CD4-positive, alpha-beta T cell treated with Interleukin-21 for 1 hour (primary cell): ENCODE data around the gene ZNF329.
"Not testable (repeated sequence)": the region's sequence is repeated elsewhere in the genome, so short reads cannot be mapped to it uniquely, and the experiment has no call there.

Experiments
- DNase-seq: peaks from one replicate; pipeline ENCODE4 v3.0.0-alpha.2; 2020

The ZNF329 gene

DNA sequence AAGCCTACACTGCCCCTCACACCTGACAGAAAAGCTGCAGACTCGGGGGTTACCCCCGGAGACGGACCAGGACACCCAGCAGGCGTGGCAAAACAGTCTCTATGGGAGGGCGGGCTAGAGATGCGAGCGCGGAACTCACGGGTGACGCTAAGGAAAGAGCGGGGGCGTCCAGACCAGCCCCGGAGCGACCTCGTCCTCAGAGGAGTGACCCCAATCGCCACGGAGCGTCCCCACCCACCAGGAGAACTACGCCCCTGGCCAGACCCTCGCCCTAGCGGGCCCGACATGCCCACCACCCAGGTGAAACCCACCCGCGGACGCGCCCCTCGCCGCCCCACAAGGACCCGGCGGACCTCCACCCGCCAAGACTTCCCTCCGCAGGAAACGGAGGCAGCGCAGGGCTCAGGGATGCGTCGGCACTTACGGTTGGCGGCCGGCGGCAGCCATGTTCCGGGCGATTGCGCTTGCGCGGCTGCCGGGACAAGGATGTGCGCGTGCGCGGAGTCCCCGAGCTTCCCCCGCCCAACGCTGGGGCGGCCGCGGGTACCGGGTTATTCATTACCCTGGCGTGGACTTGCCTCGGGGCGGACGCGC is at the start of gene ZNF329:
Gene ZNF329 (minus strand): TSS at position 462 of the 594 bp plus-strand sequence. CDS start 21,286 bp downstream, outside the sequence.
- DNase-seq = peak; percentile 92

DNA sequence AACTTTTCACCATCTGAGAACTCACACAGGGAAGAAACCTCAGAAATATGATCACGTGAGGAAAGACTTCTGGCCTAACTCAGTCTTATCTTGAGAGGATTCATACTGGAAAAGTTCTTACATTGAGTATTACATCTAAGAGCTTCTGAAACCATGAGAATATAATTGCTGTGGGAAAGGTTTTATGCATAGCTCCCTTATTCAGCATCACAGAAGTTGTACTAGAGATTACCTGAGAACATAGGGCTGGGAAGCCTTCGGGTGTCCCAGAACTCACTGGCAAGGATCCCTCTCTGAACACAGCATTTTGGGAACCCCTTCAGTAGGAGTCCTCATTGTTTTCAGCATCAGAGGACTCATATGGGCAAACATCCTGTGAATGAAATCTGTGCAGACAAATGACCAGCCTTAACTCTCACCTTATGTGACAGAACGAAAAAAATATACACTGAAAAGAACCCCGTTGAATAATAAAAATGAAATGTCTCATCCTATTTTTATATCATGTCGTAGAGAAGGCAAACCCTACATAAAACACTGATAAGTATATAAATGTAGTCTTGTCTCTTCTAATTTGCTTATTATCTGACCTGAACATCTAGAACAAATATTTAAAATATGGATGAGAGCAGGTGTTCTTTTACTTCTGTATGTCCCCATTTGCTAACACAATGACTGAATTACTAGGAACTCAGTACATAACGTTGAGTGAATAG is 46.5 kb upstream of the ZNF329 start:
- peak; percentile 15 for DNase-seq

DNA sequence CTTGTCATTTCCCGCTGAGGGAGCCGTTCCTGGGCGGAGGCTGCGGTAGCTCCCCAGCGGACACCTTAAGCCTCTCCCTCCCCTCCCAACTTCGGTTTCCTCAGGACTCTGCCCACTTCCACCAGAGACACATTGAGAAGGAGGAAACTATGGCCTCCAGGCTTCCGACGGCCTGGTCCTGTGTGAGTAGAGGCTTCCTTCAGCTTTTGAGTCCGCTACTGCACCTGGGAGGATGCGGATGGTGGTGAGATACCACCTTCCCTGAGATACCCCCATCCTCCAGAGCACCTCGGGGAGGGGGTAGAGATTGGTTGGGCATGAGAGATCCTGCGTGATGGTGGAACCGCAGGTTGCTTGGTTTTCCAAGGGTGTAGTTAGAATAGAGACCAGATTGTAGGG is 33.2 kb upstream of the ZNF329 start:
- peak; percentile 74 for DNase-seq

DNA sequence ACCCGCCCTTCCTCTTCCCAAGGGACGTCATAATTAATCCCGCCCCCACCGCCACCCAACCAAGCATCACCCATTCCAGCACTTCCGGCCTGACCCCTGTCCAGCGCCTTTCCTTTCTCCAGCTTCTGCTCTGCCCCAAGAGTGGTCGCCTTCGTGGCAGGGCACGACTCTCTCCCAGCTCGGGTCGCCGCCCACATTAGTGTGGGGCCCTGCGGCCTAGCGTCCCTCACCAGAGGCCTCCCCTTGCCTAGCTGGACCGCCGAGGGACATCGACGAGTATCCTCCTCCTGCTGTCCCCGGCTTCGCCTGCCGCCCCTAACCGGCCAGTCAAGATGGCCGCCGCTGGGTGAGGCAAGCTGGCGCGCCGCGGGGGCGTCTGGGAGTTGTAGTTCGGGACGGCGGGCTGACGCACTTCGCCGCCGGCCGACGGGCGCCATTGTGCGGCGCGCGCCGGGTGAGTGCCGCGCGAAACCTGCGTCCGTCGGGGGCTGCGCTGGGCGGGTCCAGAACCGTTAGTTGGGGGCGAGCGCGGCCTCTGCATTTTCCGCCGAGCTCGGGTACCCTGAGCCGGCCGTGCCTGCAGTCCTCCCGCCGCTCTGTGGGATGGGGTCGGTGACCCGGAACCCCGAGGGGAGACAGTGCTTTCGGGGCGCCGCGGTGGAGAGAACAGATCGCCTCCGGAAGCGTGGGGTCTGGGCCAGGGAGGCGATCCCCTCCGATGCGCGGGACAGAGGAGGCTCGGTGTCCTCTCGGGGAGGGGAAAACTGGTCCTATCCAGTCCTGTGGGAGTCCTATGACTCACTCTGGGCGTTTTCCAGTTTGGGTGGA is 32.6 kb upstream of the ZNF329 start, which contains the start of gene ZNF274:
Gene ZNF274 (plus strand): TSS at position 73 of the 828 bp plus-strand sequence. CDS start 905 bp downstream, outside the sequence.
- peak; percentile 95 for DNase-seq

DNA sequence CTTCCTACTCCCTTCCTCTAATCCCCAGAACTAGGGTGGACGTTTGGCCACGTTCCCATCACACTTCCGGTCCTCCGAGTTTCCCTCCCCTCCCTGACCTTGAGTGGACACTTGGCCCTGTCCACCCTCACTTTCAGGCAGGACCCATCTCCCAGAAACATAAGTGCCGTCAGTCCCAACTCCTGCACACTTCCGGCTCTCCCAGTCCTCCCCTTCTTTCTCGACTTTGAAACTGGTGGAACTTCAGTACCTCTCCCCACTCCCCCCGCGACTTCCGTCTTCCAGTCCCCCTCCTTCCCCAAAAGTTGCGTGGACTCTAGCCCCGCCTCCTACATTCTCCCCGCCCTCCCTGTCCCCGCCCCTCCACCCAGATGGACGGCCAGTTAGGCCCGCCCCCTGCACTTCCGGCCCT is 32.0 kb upstream of the ZNF329 start:
- DNase-seq = peak; percentile 92

DNA sequence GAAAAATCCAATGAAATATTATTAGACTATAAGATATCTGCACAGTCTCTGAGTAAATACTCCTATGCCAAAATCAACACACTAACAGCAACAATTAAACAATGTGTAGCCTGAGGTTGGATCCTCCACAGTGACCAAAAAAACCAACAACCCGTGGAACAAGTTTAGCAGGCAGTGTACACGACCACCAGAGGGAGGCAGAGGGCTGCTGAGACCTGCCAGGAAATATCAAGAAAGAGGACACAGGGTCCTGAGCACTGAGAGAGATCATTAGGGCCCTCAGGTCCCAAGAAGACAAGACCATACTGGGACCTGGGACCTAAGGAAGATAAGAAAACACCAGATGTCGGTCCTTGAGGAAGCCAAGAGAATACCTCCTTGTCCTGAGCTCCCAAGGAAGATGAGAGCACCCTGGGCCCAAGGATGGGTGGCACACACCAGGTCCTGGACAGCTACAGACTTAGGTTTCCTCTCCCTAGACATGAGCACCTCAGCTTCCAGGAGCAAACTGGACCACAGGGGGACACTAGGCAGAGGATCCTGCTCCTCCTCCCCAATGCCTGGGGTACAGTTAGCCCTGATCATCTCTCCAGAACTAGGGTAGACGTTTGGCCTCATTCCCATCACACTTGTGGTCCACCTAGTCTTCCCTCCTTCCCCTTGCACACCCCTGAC is 31.4 kb upstream of the ZNF329 start:
- DNase-seq = peak; percentile 69

DNA sequence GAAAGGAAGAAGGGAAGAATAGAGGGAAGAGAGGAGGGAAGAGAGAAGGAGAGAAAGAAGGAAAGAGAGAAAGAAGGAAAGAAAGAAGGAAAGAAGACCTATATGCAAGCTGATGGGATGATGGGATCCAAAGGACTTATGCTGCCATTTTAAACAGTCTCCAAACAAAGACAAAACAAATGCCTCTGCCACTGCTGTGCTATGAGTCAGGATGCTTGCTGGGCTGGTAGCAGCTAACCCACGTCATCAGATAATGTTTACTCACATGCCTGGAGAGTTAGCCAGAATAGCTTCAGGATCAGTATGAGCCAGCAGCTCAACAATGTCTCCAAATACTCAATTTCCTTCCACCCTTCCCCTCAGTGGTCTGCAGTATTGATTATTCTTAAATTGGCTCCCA is 20.3 kb upstream of the ZNF329 start:
- no peak for DNase-seq

DNA sequence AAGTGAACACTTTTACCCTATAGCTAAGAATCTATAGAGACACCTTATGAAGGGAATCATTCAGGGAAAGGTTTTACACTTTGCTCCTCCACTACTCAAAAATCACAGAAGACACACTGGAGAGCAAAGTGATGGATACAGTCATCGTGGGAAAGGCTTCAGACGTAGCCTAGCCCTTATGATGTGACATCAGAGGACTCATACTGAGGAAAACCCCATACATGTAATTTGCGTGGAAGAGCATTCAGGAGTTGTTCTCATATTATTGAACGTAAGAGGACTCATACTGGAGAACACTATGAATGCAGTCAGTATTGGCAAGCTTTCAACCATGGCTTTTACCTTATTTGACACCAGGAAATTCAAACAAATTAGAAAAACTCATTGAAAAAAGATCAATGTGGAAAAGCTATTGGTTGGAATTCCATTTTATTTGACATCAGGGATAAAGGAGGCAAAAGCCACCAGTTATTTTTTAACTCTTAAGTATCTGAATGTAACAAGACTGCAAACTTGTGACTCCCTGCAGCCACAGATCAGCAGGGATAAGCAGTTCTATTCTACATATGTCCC is 16.2 kb upstream of the ZNF329 start:
- no peak for DNase-seq

DNA sequence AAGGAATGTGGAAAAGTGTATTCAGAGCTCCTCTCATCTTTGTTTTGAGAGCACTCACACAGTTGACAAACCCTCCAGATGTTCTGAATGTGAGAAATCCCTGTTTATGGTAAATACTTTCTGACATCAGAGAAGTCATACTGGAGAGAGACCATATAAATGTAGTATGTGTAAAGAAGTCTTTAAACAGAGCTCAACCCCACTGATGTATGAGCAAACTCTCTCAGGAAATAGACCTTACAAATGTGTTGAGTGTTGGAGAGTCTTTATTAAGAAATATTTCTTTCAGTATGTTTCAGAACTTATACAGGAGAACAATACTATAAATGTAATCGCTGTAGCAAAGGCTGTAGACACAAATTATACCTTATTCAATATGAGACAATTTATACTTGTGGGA is 15.7 kb upstream of the ZNF329 start:
- DNase-seq = no peak

DNA sequence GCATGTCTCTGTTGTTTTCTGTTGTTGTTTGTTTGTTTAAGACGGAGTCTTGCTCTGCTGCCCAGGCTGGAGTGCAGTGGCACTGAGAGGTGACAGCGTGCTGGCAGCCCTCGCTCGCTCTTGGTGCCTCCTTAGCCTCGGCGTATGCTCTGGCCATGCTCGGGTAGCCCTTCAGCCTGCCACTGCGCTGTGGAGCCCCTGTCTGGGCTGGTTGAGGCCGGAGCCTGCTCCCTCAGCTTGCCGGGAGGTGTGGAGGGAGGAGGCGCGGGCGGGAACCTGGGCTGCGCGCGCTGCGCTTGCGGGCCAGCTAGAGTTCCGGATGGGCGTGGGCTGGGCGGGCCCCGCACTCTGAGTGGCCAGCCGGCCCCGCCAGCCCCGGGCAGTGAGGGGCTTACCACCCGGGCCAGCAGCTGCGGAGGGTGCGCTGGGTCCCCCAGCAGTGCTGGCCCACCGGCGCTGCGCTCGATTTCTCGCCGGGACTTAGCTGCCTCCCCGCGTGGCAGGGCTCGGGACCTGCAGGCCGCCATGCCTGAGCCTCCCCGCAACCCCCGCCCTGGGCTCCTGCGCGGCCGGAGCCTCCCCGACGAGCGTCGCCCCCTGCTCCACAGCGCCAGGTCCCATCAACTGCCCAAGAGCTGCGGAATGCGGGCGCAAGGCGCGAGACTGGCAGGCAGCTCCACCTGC is 6.6 kb upstream of the ZNF329 start:
- DNase-seq = no peak

DNA sequence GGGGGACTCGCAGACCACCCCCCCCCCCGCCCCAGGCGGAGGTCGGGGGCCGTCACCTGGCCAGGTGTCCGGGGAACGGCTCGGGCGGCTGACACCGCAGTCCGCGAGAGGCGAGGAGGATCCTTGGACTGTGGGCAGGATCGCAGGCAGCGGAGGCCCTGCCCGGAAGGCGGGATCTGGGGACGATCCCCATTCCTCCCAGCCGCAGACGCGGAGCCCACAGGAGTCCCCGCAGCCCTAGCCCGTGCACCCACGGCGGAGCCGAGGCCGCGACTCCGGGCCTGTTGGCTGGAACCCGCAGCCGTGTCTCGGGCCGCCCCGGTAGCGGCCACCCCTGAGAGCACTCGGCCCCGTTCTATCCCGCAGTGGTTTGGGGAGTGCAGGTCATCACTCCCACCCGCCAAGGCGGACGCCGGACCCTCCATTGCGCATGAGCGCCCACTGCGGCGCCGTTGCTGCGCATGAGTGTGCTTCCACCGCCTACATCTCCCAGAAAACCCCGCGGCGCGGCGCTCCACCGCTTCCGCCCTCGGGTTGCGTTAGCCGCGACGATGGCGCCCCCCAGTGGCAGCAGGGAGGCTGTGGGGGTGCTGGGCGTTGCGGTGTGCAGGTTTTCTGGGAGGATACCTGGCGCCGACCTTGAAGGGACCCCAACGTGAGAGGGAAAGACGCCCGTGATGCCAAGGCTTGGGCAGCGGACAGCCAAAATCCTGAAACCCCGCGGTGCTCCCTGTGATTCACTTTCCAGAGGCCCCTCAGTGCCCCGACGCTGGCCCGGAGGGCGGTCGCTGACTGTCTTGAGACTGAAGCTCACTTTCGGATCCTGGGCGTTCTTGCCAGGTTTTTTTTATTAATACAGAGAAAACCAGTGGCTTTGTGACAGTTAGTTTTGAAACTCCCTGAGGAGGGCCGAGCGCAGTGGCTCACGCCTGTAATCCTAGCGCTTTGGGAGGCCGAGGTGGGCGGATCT is 4.4 kb upstream of the ZNF329 start:
- DNase-seq = peak; percentile 96

DNA sequence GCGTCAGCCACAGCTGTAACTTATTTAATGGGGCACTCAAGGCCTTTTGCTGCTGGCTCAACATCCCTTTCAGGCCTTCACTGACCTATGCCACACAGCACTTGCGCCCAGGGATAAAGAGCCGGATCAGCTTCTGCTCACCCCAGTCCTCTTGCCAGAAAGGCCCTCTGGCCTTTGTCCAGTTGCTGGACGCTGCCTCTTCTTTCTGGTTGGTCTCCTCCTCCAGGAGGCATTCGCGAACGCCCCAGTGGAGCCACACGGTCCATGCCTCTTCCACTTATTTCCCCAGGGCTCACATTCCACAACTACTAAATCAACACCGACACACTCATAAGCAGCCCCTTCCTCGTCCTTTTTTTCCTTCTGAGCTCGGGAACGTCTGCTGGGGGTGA is 3.7 kb upstream of the ZNF329 start:
- DNase-seq = peak; percentile 1

DNA sequence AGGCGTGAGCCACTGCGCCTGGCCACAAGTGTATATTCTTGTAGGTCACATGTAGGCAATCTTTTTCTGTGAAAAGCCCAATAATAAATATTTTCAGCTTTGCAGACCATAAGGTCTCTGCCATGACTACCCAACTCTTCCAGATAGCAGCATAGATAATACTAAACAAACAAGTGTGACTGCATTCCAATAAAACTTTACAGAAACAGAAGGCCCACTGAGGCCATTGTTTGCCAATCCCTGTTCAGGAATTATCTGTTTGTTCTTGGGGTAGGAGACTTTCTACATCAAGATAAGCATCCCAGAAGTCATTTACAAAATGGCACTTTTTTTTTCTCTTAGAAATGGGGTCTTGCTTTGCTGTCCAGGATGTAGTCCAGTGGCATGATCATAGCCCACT is 2.8 kb upstream of the ZNF329 start:
- DNase-seq = no peak

DNA sequence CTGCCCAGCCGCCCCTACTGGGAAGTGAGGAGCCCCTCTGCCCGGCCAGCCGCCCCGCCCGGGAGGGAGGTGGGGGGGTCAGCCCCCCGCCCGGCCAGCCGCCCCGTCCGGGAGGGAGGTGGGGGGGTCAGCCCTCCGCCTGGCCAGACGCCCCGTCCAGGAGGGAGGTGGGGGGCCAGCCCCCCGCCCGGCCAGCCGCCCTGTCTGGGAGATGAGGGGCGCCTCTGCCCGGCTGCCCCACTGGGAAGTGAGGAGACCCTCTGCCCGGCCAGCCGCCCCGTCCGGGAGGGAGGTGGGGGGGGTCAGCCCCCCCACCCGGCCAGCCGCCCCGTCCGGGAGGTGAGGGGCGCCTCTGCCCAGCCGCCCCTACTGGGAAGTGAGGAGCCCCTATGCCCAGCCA is 3.1 kb downstream of the ZNF329 start:
- DNase-seq = not testable (repeated sequence)

DNA sequence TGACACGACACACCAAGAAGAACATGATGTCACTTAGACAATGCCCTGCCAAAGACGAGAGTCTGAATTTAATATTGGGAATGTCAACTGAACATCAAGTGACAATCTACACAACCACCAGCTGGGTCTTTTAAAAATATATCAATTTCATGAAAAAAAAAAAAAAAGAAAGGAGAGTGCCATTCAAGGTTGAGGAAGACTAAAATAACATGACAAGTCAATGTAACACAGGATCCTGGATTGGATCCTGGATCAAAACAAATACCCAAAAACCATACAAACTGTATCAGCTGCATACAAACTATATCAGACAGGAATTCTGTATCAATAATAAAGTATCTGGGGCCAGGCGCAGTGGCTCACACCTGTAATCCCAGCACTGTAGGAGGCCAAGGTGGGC is 4.7 kb downstream of the ZNF329 start:
- no peak for DNase-seq

DNA sequence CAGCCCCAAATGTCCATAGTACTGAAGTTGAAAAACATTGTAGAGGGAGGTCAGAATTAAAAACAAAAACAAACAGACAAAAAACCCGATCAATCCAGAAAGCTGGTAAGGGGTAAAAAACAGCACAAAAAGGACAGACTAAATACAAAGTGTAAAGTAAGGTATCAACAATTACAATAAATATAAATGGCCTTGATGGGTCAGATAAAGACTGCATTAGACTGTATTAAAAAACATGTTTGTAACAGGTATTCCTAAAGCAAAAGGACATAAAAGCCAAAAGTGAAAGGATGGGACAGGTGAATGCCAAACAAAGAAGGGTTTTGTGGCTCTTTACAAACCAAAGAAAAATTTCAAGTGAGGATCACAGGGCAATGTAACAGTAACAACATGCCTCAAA is 16.3 kb downstream of the ZNF329 start:
- no peak for DNase-seq

DNA sequence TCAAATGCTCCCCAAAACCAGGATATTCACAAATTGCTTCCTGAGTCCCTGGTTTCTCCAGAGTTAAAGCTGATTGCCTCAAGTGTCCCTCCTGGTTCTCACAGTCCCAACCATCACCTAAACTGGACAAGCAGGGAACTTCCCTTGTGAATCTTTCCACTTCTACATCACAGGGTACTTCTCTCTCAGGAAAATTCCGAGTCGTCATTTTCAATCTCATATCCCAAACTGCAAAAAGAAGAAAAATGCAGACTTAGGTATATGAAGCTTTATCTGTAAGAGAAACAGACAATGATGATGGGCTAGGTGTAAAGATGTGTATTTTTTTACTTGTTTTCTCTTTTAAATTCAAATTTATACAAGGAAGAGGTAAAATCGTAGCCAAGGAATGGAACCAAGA is 21.3 kb downstream of the ZNF329 start:
- DNase-seq = no peak

DNA sequence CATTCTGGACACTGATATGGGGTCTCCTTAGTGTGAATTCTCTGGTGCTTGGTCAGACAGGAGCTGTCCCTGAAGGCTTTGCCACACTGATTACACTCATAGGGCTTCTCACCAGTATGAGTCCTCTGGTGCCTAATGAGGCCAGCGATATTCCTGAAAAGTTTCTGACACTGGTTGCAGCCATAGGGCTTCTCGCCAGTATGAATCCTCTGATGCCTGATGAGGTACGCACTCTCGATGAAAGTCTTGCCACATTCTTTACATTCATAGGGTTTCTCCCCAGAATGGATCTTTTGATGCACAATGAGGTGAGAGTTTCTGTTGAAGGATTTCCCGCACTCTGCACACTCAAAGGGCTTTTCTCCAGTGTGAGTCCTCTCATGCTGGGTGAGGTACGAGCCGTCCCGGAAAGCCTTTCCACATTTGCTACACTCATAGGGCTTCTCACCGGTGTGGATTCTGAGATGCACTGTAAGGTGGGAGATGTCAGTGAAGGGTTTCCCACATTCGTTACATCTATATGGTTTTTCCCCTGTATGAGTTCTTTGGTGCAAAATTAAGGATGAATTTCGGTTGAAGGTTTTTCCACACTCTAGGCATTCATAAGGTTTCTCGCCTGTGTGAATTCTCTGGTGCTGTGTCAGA is 22.4 kb downstream of the ZNF329 start:
- DNase-seq = no peak

DNA sequence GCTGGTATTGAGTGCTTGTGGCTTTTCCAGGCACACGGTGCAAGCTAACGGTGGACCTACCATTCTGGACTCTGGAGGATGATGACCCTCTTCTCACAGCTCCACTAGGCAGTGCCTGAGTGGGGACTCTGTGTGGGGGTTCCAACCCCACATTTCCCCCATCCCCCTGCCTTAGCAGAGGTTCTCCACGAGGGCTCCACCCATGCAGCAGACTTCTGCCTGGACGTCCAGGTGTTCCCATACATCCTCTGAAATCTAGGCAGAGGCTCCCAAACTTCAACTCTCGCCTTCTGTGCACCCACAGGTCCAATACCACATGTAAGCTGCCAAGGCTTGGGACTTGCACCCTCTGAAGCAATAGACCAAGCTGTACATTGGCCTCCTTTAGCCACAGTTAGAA is 27.2 kb downstream of the ZNF329 start:
- no peak for DNase-seq

DNA sequence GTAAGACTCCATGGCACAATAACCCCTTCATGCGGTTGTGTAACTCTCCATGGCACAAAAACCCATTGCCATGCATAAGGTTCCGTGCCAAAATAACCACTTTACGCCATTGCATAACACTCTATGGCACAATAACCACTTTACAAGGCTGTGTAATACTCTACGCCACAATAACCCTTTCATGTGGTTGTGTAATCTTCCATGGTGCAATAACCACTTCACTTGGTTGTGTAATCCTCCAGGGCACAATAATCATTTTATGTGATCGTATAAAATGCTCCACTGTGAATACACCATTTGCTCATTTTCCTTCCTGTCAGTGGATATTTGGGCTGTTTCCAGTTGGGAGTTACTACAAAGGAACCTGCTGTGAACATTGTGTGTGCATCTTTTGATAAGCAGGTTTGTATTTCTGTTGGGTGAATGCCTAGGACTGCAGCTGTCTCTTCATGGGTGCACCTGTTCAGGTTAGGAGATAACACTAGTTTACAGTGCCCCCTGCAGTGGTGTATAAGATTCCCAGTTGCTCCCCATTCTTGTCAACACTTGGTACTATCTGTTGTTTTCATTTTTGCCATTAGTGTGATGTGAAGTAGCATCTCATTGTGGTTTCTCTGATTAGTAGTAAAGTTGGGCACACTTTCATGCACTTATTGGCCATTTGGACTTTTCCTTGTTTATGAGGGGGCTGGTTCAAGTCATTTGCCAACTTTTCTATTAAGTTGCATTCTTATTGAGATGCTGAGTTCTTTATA is 31.4 kb downstream of the ZNF329 start:
- DNase-seq = no peak
